Upper lobe of left lung (tissue), 4 donors: Measurements from ENCODE around the gene CARS2.

ENCODE experiments used
- EP300 ChIP-seq, 4 donors: sonication (generic); formaldehyde crosslinking; IDR thresholded peaks; one replicate each; pipeline ENCODE4 v1.5.1; 2017; ENCODE audit warnings: antibody characterized with exemption in 4 of 4, control low read depth in 2 of 4
- TF ChIP-seq, protein P1 (sequence below), 6 experiments: fragments of 450-650 bp in 4 of 6; fragments of 200-600 bp in 2 of 6; sonication (generic) in 2 of 6; IDR thresholded peaks; one replicate each; pipeline ENCODE4 v1.5.1; 2016 to 2019; ENCODE audit warnings: antibody characterized with exemption in 6 of 6

- TF ChIP-seq, protein P1, sequence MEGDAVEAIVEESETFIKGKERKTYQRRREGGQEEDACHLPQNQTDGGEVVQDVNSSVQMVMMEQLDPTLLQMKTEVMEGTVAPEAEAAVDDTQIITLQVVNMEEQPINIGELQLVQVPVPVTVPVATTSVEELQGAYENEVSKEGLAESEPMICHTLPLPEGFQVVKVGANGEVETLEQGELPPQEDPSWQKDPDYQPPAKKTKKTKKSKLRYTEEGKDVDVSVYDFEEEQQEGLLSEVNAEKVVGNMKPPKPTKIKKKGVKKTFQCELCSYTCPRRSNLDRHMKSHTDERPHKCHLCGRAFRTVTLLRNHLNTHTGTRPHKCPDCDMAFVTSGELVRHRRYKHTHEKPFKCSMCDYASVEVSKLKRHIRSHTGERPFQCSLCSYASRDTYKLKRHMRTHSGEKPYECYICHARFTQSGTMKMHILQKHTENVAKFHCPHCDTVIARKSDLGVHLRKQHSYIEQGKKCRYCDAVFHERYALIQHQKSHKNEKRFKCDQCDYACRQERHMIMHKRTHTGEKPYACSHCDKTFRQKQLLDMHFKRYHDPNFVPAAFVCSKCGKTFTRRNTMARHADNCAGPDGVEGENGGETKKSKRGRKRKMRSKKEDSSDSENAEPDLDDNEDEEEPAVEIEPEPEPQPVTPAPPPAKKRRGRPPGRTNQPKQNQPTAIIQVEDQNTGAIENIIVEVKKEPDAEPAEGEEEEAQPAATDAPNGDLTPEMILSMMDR (IDR thresholded peaks at IDR 0.05), result no peak
- TF ChIP-seq EP300 (IDR thresholded peaks at IDR 0.05), result no peak
Measured at GRCh38 chr13:110615005-110615321, 91.0 kb downstream of the CARS2 start.
